ENCODE results near the gene PUSL1. TPM values are rescaled to one million over a fixed set of nuclear protein-coding genes. Genes with fewer than 3 reads are reported as not detected.

Gene PUSL1
- total RNA-seq, 1 donor from 2014 or later, result 23.1 TPM

GRCh38 chr1:1320666-1321448 is 12.5 kb downstream of the PUSL1 start:
- intact Hi-C loops (cut with micrococcal nuclease), result no loop called here

- intact Hi-C loops (cut with micrococcal nuclease), result no loop called here
Measured at GRCh38 chr1:1321477-1321876, 13.1 kb downstream of the PUSL1 start.

GRCh38 chr1:1322418-1322817 is 14.0 kb downstream of the PUSL1 start:
- intact Hi-C loops (cut with micrococcal nuclease), result no loop called here

GRCh38 chr1:1322952-1323351 is 14.6 kb downstream of the PUSL1 start:
- intact Hi-C loops (cut with micrococcal nuclease), result no loop called here

GRCh38 chr1:1324084-1324523 is 15.7 kb downstream of the PUSL1 start:
- intact Hi-C loops (cut with micrococcal nuclease), result loop anchor here (1.0 kb wide), 1 partner anchor 19 kb away; no protein-coding TSS in a partner anchor

- intact Hi-C loops (cut with micrococcal nuclease), result loop anchor here (1.0 kb wide), 1 partner anchor 19 kb away; no protein-coding TSS in a partner anchor
Measured at GRCh38 chr1:1324524-1325287, 16.3 kb downstream of the PUSL1 start, which contains the start of the genes CPTP and INTS11. Gene CPTP (plus strand): TSS chr1:1324802. CDS start chr1:1326911, 2,109 bp downstream. Gene INTS11 (minus strand): TSS chr1:1324660. CDS start chr1:1324608, 52 bp downstream.

- intact Hi-C loops (cut with micrococcal nuclease), result no loop called here
Measured at GRCh38 chr1:1325288-1326074, 17.1 kb downstream of the PUSL1 start.

- intact Hi-C loops (cut with micrococcal nuclease), result no loop called here
Measured at GRCh38 chr1:1326075-1326605, 17.7 kb downstream of the PUSL1 start.

- intact Hi-C loops (cut with micrococcal nuclease), result no loop called here
Measured at GRCh38 chr1:1327291-1327690, 18.9 kb downstream of the PUSL1 start.

GRCh38 chr1:1328254-1328653 is 19.9 kb downstream of the PUSL1 start:
- intact Hi-C loops (cut with micrococcal nuclease), result no loop called here

GRCh38 chr1:1329304-1330210 is 21.2 kb downstream of the PUSL1 start:
- intact Hi-C loops (cut with micrococcal nuclease), result no loop called here

- intact Hi-C loops (cut with micrococcal nuclease), result no loop called here
Measured at GRCh38 chr1:1330366-1331067, 22.1 kb downstream of the PUSL1 start.

GRCh38 chr1:1331068-1331965 is 22.9 kb downstream of the PUSL1 start, which contains the start of gene TAS1R3:
Gene TAS1R3 (plus strand): TSS chr1:1331280. CDS start chr1:1331346, 66 bp downstream.
- intact Hi-C loops (cut with micrococcal nuclease), result no loop called here

- intact Hi-C loops (cut with micrococcal nuclease), result no loop called here
Measured at GRCh38 chr1:1332031-1332755, 23.8 kb downstream of the PUSL1 start.

- intact Hi-C loops (cut with micrococcal nuclease), result no loop called here
Measured at GRCh38 chr1:1332774-1333480, 24.5 kb downstream of the PUSL1 start.

- intact Hi-C loops (cut with micrococcal nuclease), result no loop called here
Measured at GRCh38 chr1:1333551-1334241, 25.3 kb downstream of the PUSL1 start.

Measured in T-helper 2 cell treated with Interferon-gamma antibody and Interleukin-4, amounts not matched to agents 100 ng/mL and 5 ng/mL, for 36 hours (primary cell).